NOMO-1 treated with dmso at 0.1 percent for 144 hours (cell line): Measurements from ENCODE around the gene PRRT1B.
"Not testable (repeated sequence)": the region's sequence is repeated elsewhere in the genome, so short reads cannot be mapped to it uniquely, and the experiment has no call there.

Source experiments
- DNase-seq: peaks from one replicate; lab custom pipeline; 2025; ENCODE audit not compliant: unreplicated experiment; lab: John Stamatoyannopoulos, UW

The PRRT1B gene

GRCh38 chr9:131545003-131545785, at the start of gene PRRT1B:
PRRT1B (plus strand) TSS chr9:131545523; CDS start chr9:131545616, 93 bp downstream.
- no peak for DNase-seq

GRCh38 chr9:131495785-131496184, 49.5 kb upstream of the PRRT1B start:
- DNase-seq: no peak

- DNase-seq: no peak
Observed at GRCh38 chr9:131496844-131497405, 48.4 kb upstream of the PRRT1B start.

- DNase-seq: no peak
Observed at GRCh38 chr9:131499254-131499767, 46.0 kb upstream of the PRRT1B start.

- DNase-seq: no peak
Observed at GRCh38 chr9:131500377-131500776, 44.9 kb upstream of the PRRT1B start.

GRCh38 chr9:131500939-131501541, 44.3 kb upstream of the PRRT1B start:
- peak; percentile 56 for DNase-seq

GRCh38 chr9:131502781-131503625, 42.3 kb upstream of the PRRT1B start, which contains the start of gene POMT1:
POMT1 (plus strand) TSS chr9:131502918; CDS start chr9:131504219, 1,301 bp downstream.
- peak; percentile 60 for DNase-seq

GRCh38 chr9:131503626-131504465, 41.5 kb upstream of the PRRT1B start:
- no peak for DNase-seq

- DNase-seq: no peak
Observed at GRCh38 chr9:131505012-131505411, 40.3 kb upstream of the PRRT1B start.

- no peak for DNase-seq
Observed at GRCh38 chr9:131511416-131511815, 33.9 kb upstream of the PRRT1B start.

- DNase-seq: no peak
Observed at GRCh38 chr9:131511880-131512279, 33.4 kb upstream of the PRRT1B start.

GRCh38 chr9:131513177-131513576, 32.1 kb upstream of the PRRT1B start:
- DNase-seq: no peak

GRCh38 chr9:131515559-131516031, 29.7 kb upstream of the PRRT1B start:
- not testable (repeated sequence) for DNase-seq

GRCh38 chr9:131516100-131516499, 29.2 kb upstream of the PRRT1B start:
- DNase-seq: no peak

- no peak for DNase-seq
Observed at GRCh38 chr9:131516930-131517329, 28.4 kb upstream of the PRRT1B start.

GRCh38 chr9:131517761-131518190, 27.5 kb upstream of the PRRT1B start:
- DNase-seq: no peak

GRCh38 chr9:131518553-131518952, 26.8 kb upstream of the PRRT1B start:
- DNase-seq: no peak

- DNase-seq: no peak
Observed at GRCh38 chr9:131520503-131520902, 24.8 kb upstream of the PRRT1B start.

GRCh38 chr9:131521203-131521602, 24.1 kb upstream of the PRRT1B start:
- DNase-seq: no peak

- DNase-seq: no peak
Observed at GRCh38 chr9:131521822-131522221, 23.5 kb upstream of the PRRT1B start.
